Measurements from ENCODE around the gene CSNK1A1.
A peak's percentile ranks its signal among the peaks of the same experiment; 100 is the strongest.

DNA sequence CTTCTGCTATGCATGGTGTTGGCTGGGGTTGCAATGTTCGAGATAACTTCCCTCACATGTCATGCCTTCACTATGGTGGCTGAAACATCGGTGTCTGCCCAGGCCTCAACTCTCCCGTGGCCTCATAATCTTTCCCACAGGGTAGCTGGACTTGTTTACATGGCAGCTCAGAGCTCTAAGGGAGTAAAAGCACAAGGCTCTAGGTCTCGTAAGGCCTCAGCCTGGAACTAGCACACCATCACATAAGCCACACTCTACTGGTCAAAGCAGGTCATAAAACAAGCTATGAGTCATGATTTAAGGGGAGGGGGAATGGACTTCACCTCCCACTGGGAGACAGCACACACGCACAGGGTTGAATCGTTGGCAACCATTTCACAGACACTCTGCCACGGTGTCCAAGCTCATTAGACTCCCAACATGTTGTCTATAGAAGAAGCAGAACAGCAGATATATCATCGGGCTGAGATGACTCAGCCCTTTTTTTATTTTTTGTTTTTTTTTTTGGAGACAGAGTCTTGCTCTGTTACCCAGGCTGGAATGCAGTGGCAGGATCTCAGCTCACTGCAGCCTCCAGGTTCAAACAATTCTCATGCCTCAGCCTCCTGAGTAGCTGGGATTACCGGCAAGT is 105.4 kb downstream of the CSNK1A1 start:
- TF ChIP-seq BHLHE40 (IDR thresholded peaks at IDR 0.05; ENCODE audit: low read depth, low read length), result peak; percentile 76
- TF ChIP-seq POLR2A (IDR thresholded peaks at IDR 0.05; ENCODE audit: low read depth, low read length), result peak; percentile 66
- TF ChIP-seq CTCF (conservative IDR thresholded peaks at IDR 0.05; ENCODE audit: low read depth, low read length), result 0 out of 2 replicates have a peak, but pooled peaks have one; percentile 11
- TF ChIP-seq MAFK (IDR thresholded peaks at IDR 0.05; ENCODE audit: low read depth, low read length), result peak; percentile 72
- no peak for TF ChIP-seq RFX5 (IDR thresholded peaks at IDR 0.05; ENCODE audit: low read depth, low read length)
- TF ChIP-seq, protein P1, sequence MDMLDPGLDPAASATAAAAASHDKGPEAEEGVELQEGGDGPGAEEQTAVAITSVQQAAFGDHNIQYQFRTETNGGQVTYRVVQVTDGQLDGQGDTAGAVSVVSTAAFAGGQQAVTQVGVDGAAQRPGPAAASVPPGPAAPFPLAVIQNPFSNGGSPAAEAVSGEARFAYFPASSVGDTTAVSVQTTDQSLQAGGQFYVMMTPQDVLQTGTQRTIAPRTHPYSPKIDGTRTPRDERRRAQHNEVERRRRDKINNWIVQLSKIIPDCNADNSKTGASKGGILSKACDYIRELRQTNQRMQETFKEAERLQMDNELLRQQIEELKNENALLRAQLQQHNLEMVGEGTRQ (IDR thresholded peaks at IDR 0.05; ENCODE audit: low read depth, low read length), result no peak
- TF ChIP-seq RCOR1 (IDR thresholded peaks at IDR 0.05; ENCODE audit: insufficient replicate concordance, low read length), result no peak
- no peak for TF ChIP-seq CEBPB (IDR thresholded peaks at IDR 0.05; ENCODE audit: low read depth, low read length)
- no peak for TF ChIP-seq ELK1 (IDR thresholded peaks at IDR 0.05; ENCODE audit: borderline replicate concordance, low read depth, low read length)
- TF ChIP-seq MXI1 (IDR thresholded peaks at IDR 0.05; ENCODE audit: borderline replicate concordance, low read depth, low read length), result no peak
- peak; percentile 22; the same call in 1 of the 2 replicates for TF ChIP-seq RAD21 (IDR thresholded peaks at IDR 0.05; ENCODE audit: low read length)
